22Rv1 (cell line): ENCODE measurements around the gene GP1BB.

ENCODE experiments used
- ZFX ChIP-seq: fragments of 450-650 bp; IDR thresholded peaks from 2 replicates; pipeline ENCODE4 v1.6.1; 2017; ENCODE audit warnings: antibody characterized with exemption, borderline replicate concordance
- TF ChIP-seq, protein P1 (sequence below): fragments of 450-650 bp; IDR thresholded peaks from 2 replicates; pipeline ENCODE4 v1.5.1; 2017; ENCODE audit warnings: mild to moderate bottlenecking

DNA sequence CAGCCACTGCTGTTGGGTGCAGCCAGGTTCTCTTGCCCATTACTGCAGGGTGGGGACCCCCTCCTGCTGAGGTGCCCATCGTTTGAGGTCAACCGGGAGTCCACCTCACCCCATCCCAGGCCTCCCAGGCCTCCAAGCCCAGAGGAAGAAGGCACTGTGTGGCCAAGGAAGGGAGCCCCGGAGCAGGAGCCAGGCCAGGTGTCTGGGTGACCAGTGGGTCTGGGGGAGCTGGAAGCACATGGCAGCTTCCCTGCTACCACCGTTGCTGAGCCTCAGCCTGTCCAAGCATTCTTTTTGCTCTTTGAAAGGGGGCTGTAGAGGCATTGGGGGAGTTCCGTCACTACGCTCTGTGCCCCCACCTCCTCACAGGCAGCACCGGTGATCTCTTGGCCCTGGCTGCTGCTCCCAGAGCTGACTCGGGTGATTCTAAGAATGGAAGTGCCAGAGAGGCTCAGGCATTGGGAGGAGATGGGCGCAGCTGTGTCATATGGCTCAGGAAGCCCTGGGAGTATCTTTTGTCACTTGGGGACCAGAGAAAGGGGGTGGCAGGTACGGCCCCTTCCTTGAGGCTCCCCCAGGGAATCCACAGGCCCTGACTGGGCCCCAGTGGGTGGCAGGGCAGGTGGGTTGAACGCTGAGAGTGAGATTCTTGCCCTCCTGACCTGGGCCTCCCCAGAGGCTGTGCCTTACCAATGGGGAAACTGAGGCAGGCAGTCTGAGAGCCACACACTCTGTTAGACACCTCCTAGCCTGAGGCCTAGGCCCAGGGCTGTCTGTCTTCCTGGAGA is 7.1 kb upstream of the GP1BB start:
- TF ChIP-seq, protein P1, sequence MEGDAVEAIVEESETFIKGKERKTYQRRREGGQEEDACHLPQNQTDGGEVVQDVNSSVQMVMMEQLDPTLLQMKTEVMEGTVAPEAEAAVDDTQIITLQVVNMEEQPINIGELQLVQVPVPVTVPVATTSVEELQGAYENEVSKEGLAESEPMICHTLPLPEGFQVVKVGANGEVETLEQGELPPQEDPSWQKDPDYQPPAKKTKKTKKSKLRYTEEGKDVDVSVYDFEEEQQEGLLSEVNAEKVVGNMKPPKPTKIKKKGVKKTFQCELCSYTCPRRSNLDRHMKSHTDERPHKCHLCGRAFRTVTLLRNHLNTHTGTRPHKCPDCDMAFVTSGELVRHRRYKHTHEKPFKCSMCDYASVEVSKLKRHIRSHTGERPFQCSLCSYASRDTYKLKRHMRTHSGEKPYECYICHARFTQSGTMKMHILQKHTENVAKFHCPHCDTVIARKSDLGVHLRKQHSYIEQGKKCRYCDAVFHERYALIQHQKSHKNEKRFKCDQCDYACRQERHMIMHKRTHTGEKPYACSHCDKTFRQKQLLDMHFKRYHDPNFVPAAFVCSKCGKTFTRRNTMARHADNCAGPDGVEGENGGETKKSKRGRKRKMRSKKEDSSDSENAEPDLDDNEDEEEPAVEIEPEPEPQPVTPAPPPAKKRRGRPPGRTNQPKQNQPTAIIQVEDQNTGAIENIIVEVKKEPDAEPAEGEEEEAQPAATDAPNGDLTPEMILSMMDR: no peak
- TF ChIP-seq ZFX: no peak
